ENCODE measurements around the gene CCDC80. TPM values are rescaled to one million over a fixed set of nuclear protein-coding genes. Genes with fewer than 3 reads are reported as not detected.

The CCDC80 gene
- total and polyA plus RNA-seq, 9 of the 15 experiments (the other 6 are each of a cell fraction or from before 2014, with no cell fraction given), result 0.17 to 2.0 (median 1.1) TPM

DNA sequence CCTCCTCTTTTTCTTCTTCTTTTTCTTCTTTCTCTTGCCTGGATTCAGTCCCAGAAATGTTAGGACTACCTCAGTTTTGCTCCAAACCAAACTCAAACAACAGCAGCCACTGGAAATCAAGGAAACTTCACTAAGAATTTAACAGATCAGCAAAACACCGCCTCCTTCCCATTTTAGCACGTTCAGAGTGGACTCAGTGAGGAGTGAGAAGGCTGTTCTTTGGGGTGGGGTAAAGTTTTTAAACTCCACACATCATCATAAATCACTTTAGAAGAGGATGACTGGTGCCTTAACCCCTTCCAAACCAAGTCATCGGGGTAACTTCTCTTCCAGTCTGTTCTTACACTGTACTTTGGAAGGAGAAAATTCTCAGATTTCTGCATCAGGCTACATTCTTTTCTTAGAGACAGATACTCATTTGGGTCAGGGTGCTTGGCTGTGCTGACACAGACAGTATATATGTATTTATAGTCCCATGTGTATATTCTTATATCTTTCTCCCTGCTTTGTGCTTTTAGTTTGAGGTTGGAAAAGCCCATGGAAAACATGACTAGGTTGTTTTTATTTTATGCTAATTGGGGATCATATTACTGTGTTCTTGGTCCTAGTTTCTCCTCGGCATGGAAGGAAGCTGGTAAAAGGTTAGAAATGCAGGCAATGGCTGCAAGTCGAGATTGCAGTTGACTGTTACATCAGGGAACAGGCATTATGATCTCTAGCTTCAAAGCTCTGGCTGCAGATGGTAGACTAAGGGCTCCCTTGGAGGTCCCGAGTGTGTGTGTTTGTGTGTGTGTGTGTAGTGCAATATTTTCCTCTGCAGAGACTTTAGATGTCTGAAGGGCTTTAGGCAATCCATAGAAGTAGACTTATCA, at the start of gene CCDC80 (continued):
- TF ChIP-seq TEAD4 (IDR thresholded peaks at IDR 0.05; ENCODE audit: low read length) (peak; percentile 42; the same call in 1 of the 2 replicates), TEAD4 (CRISPR knock-in tag; IDR thresholded peaks at IDR 0.05; ENCODE audit: borderline replicate concordance) (no peak), CCAR2 (IDR thresholded peaks at IDR 0.05; ENCODE audit: low read depth, low read length) (no peak), ZNF316 (IDR thresholded peaks at IDR 0.05) (peak; percentile 91), ZNF444 (CRISPR knock-in tag; IDR thresholded peaks at IDR 0.05) (no peak), ZBED1 (IDR thresholded peaks at IDR 0.05) (0 out of 2 replicates have a peak, but pooled peaks have one; percentile 33)
- TF ChIP-seq, protein P1, sequence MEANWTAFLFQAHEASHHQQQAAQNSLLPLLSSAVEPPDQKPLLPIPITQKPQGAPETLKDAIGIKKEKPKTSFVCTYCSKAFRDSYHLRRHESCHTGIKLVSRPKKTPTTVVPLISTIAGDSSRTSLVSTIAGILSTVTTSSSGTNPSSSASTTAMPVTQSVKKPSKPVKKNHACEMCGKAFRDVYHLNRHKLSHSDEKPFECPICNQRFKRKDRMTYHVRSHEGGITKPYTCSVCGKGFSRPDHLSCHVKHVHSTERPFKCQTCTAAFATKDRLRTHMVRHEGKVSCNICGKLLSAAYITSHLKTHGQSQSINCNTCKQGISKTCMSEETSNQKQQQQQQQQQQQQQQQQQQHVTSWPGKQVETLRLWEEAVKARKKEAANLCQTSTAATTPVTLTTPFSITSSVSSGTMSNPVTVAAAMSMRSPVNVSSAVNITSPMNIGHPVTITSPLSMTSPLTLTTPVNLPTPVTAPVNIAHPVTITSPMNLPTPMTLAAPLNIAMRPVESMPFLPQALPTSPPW (CRISPR knock-in tag; IDR thresholded peaks at IDR 0.05), result peak; percentile 42
- TF ChIP-seq, protein P2, sequence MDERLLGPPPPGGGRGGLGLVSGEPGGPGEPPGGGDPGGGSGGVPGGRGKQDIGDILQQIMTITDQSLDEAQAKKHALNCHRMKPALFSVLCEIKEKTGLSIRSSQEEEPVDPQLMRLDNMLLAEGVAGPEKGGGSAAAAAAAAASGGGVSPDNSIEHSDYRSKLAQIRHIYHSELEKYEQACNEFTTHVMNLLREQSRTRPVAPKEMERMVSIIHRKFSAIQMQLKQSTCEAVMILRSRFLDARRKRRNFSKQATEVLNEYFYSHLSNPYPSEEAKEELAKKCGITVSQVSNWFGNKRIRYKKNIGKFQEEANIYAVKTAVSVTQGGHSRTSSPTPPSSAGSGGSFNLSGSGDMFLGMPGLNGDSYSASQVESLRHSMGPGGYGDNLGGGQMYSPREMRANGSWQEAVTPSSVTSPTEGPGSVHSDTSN (CRISPR knock-in tag; IDR thresholded peaks at IDR 0.05; ENCODE audit: low read depth), result no peak
- TF ChIP-seq, protein P2 (tag; conservative IDR thresholded peaks at IDR 0.05; ENCODE audit: low read depth), result peak; percentile 93
- TF ChIP-seq, protein P3, sequence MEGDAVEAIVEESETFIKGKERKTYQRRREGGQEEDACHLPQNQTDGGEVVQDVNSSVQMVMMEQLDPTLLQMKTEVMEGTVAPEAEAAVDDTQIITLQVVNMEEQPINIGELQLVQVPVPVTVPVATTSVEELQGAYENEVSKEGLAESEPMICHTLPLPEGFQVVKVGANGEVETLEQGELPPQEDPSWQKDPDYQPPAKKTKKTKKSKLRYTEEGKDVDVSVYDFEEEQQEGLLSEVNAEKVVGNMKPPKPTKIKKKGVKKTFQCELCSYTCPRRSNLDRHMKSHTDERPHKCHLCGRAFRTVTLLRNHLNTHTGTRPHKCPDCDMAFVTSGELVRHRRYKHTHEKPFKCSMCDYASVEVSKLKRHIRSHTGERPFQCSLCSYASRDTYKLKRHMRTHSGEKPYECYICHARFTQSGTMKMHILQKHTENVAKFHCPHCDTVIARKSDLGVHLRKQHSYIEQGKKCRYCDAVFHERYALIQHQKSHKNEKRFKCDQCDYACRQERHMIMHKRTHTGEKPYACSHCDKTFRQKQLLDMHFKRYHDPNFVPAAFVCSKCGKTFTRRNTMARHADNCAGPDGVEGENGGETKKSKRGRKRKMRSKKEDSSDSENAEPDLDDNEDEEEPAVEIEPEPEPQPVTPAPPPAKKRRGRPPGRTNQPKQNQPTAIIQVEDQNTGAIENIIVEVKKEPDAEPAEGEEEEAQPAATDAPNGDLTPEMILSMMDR (IDR thresholded peaks at IDR 0.05 in 2 of 3, conservative IDR thresholded peaks at IDR 0.05 in 1 of 3; ENCODE audit: insufficient read depth in 2 of 3, low read depth in 1 of 3, low read length in 3 of 3), result 0 out of 6 replicates have a peak, but pooled peaks of 1 of the 3 experiments have one; percentile 0

Measured in K562 (cell line).